GM18511 (cell line): Measurements from ENCODE around the gene APOOL.
"Not testable (repeated sequence)": the region's sequence is repeated elsewhere in the genome, so short reads cannot be mapped to it uniquely, and the experiment has no call there.

ENCODE experiments used
- ATAC-seq: cut with Tn5 transposase; IDR thresholded peaks from one replicate; pipeline ENCODE4 v1.9.1; 2021; ENCODE audit warnings: mild to moderate bottlenecking, moderate library complexity; ENCODE audit not compliant: unreplicated experiment

APOOL gene, protein sequence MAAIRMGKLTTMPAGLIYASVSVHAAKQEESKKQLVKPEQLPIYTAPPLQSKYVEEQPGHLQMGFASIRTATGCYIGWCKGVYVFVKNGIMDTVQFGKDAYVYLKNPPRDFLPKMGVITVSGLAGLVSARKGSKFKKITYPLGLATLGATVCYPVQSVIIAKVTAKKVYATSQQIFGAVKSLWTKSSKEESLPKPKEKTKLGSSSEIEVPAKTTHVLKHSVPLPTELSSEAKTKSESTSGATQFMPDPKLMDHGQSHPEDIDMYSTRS

GRCh38 chrX:85003655-85004244 is at the start of gene APOOL:
Gene APOOL (plus strand): TSS chrX:85003877. CDS start chrX:85003913, 36 bp downstream.
- peak; percentile 96 for ATAC-seq

DNA sequence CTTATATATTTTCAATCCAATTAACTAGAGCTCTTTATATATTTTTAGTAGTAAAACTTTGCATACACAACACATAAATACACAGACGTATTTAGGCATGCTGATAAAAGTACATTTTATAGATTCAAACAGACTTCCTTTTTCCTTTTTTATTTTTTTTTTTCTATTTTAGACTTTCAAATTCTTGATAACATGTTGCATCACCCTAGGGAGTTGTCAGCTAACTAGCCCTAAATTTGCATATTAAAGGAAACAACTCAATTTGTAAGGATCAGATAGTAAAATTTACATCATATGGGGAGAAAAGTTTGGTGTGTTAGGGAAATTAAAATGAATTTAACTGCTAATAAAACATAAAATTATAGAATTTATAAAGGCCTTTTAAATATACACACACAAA is 47.4 kb upstream of the APOOL start:
- no peak for ATAC-seq

GRCh38 chrX:84974803-84975202 is 28.9 kb upstream of the APOOL start:
- no peak for ATAC-seq

GRCh38 chrX:84991739-84992138 is 11.9 kb upstream of the APOOL start:
- ATAC-seq: not testable (repeated sequence)

DNA sequence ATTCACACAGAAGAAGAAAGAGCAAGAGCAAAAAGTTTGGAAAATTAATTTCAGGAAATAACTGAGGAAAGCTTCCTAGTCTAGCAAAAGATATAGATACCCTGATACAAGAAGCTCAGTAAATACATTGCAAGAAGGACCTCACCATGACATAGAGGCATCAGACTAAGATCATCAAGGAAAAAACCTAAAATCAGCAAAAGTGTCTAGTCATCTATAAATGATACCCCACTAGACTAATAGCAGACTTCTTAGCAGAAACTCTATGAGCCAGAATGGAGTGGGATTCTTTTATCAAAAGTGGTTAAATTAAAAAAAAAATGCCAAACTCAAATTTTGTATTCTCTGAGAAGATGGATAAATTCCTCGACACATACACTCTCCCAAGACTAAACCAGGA is 10.5 kb upstream of the APOOL start:
- no peak for ATAC-seq

DNA sequence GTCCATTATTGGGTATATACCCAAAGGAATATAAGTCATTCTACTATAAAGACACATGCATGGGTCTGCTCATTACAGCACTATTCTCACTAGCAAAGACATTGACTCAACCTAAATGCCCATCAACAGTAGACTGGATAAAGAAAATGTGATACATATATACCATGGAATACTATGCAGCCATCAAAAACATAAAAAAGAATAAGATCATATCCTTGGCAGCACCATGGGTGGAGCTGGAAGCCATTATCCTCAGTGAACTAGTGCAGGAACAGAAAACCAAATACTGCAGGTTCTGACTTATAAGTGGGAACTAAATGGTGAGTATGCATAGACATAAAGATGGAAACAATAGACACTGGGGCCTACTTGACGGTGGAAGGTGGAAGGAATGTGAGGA is 2.3 kb upstream of the APOOL start:
- no peak for ATAC-seq

GRCh38 chrX:85004255-85004654 is 578 bp downstream of the APOOL start:
- peak; percentile 8 for ATAC-seq

- ATAC-seq: no peak
Measured at GRCh38 chrX:85012098-85012497, 8.4 kb downstream of the APOOL start.

DNA sequence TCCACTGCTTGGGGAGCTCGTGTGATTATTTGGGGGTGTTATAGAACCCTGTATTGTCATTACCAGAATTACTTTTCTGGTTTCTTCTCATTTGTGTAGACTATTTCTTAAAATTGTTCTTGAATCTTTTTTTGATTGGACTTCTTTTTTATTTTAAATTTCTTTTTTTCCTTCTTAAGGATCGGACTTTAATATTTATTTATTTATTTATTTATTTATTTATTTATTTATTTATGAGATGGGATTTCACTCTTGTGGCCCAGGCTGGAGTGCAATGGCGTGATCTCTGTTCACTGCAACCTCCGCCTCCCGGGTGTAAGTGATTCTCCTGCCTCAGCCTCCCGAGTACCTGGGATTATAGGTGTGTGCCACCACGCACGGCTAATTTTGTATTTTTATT is 11.7 kb downstream of the APOOL start:
- not testable (repeated sequence) for ATAC-seq

DNA sequence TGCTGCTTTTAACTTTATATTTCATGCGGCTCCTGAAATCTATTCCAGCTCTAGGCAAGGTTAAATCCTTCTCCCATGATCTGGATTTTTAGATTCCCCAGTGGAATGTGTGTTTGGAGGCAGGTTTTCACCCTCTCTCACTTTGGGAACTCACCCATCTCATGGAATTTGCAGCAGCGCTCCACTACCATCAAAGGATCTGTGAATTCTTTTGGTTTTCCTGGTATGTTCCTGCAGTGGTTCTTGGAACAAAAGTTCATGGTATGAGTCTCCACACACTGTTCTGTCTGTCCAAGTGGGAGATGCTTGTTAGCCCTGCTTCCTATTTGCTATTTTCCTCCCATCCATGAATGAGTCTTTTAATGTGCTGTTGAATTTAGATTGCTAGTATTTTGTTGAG is 14.0 kb downstream of the APOOL start:
- ATAC-seq: no peak

- ATAC-seq: no peak
Measured at GRCh38 chrX:85018471-85018870, 14.8 kb downstream of the APOOL start.

GRCh38 chrX:85020216-85020615 is 16.5 kb downstream of the APOOL start:
- no peak for ATAC-seq

DNA sequence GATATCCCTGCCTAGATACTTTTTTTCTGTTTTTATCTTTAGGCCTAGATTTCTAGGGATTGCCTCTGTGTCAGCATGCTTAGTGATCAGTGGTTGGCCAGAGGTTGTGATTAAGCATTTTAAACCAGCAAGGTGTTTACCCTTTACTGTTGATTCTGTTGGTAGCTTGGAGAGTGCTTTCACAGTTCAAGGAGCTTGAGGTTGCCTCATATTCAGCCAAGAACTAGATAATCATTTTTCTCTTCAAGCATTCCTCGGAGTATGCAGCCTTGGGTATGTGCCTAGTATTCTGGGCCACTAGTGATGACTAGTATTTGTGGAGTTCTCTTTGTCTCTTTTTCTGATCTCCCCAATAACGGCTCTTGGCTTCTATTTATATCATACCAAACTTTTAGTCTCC is 20.4 kb downstream of the APOOL start:
- no peak for ATAC-seq

GRCh38 chrX:85024562-85024961 is 20.9 kb downstream of the APOOL start:
- ATAC-seq: no peak

- ATAC-seq: no peak
Measured at GRCh38 chrX:85026170-85026569, 22.5 kb downstream of the APOOL start.

DNA sequence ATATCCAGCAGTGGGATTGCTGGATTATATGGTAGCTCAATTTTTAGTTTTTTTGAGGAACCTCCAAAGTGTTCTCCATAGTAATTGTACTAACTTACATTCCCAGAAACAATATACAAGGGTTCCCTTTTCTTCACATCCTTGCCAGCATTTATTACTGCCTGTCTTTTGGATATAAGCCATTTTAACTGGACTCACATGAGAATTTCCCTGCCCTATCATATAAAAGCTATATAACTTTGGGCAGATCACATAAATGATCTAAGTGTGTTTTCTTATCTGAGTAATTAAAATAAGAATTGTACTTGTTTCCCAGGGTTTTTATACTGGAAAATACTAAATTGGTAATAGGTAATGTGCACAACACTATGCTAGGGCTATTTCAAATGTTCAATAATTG is 25.4 kb downstream of the APOOL start:
- no peak for ATAC-seq

GRCh38 chrX:85031505-85031904 is 27.8 kb downstream of the APOOL start:
- no peak for ATAC-seq

DNA sequence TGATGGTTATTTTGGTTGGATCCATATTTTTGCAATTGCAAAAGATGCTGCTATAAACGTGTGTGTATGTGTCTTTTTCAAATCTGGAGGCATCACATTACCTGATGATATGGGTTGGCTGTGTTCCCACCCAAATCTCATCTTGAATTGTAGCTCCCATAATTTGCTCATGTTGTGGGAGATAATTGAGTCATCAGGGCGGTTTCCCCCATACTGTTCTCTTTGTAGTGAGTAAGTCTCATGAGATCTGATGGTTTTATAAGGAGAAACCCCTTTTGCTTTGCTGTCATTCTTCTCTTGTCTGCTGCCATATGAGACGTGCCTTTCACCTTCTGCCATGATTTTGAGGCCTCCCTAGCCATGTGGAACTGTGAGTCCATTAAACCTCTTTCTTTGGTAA is 33.4 kb downstream of the APOOL start:
- ATAC-seq: no peak

DNA sequence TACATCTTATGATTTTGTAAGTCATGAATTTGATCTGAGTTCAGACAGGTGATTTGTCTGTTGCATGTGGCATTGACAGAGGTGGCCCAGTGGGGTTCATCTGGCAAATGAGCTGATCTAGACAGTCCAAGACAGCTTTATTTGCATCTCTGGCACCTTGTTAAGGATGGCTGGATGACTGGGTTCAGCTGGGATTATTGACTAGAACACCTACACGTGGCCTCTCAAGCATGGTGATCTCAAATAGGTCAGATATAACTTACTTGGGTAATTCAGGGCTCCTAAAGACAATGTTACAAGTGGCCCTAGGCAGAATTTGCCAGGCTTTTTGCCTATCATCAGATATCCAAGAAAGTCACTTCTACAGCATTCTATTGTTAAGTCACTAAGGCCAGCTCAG is 48.0 kb downstream of the APOOL start:
- ATAC-seq: no peak

GRCh38 chrX:85052205-85052604 is 48.5 kb downstream of the APOOL start:
- ATAC-seq: no peak

- ATAC-seq: no peak
Measured at GRCh38 chrX:85052636-85053343, 49.1 kb downstream of the APOOL start.

DNA sequence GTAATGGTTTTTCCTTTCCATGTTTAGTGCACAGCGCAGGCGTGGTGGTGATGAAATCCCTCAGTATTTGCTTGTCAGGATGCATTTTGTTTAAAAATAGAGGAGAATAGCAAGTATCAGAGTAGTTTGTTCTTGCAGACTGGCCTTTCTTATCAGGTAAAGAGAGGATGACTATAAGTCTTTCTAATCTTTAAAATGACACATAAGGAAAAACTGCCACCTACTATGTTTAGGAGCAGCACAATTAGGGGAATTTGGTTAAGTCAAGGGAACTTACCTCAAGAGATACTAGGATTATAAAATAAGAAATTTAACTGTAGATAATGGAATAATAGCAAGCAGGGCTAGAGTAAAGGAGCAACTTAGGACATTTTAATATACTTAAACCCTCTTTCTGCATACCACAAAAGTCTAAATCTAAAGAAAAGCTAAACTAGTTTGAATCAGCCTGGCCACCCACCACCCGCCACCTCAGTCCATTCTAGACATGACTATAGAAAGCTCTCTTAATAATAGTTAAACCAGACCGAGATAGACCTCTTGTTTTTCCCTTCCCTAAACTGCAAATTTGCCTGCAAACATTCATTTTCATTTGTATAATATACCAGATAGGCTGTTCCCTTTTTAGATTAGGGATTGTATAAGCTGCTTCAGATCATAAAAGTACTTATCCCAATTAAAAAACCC is 62.0 kb downstream of the APOOL start:
- ATAC-seq: no peak
